ENCODE measurements around the gene GPR158. TPM values are rescaled to one million over a fixed set of nuclear protein-coding genes. Genes with fewer than 3 reads are reported as not detected.

The GPR158 gene
- total and polyA plus RNA-seq, 2 donors (not counting 1 experiment from before 2014, with no cell fraction given): 0.33 TPM; not detected in 1

- Histone ChIP-seq H3K36me3 (ENCODE audit: control insufficient read depth, insufficient read depth, low read length) (no peaks in the 10 kb centered on the region), H3K27me3 (ENCODE audit: control insufficient read depth, insufficient read depth, low read length) (no peaks in the 10 kb centered on the region), H4K20me1 (ENCODE audit: control insufficient read depth, extremely low read depth, insufficient read depth, low read length) (no peaks in the 10 kb centered on the region), H3K9me3 (ENCODE audit: control insufficient read depth, insufficient read depth, low read depth, low read length) (no peaks in the 10 kb centered on the region), H3K27ac (ENCODE audit: insufficient read depth, low read length) (no peak overlapping the region), H3K4me1 (ENCODE audit: control insufficient read depth, extremely low read depth, insufficient read depth, low read length) (no peaks in the 10 kb centered on the region), H2AFZ (ENCODE audit: low read length) (no peak overlapping the region), H3K4me2 (ENCODE audit: extremely low read depth, insufficient read depth, low read length) (no peak overlapping the region), H3K79me2 (ENCODE audit: control insufficient read depth, insufficient read depth, low read length) (no peaks in the 10 kb centered on the region), H3K9ac (ENCODE audit: insufficient read depth, low read length) (no peak overlapping the region), H3K4me3 (replicated peaks in 1 of 4; ENCODE audit: control extremely low read depth in 1 of 4, insufficient read depth in 1 of 4, low read depth in 3 of 4, low read length in 4 of 4) (no peak overlapping the region)
- DNase-seq (ENCODE audit: low read depth in 2 of 2): no peak
- TF ChIP-seq CTCF (conservative IDR thresholded peaks at IDR 0.05 in 1 of 2, IDR thresholded peaks at IDR 0.05 in 1 of 2; ENCODE audit: low read depth in 1 of 2, low read length in 2 of 2): no peak
- no peak for TF ChIP-seq EZH2 (IDR thresholded peaks at IDR 0.05; ENCODE audit: low read length, missing control alignments)
Measured at GRCh38 chr10:25508112-25508815, 333.5 kb downstream of the GPR158 start.

GRCh38 chr10:25509151-25509550, 334.4 kb downstream of the GPR158 start:
- no peaks in the 10 kb centered on the region for H4K20me1 ChIP-seq (ENCODE audit: control insufficient read depth, extremely low read depth, insufficient read depth, low read length)
- H2AFZ ChIP-seq (ENCODE audit: low read length): no peak overlapping the region
- no peaks in the 10 kb centered on the region for H3K27me3 ChIP-seq (ENCODE audit: control insufficient read depth, insufficient read depth, low read length)
- TF ChIP-seq CTCF (conservative IDR thresholded peaks at IDR 0.05 in 1 of 2, IDR thresholded peaks at IDR 0.05 in 1 of 2; ENCODE audit: low read depth in 1 of 2, low read length in 2 of 2): no peak
- H3K4me3 ChIP-seq (replicated peaks in 1 of 4; ENCODE audit: control extremely low read depth in 1 of 4, insufficient read depth in 1 of 4, low read depth in 3 of 4, low read length in 4 of 4): no peak overlapping the region
- no peak for DNase-seq (ENCODE audit: low read depth in 2 of 2)
- no peak overlapping the region for H3K4me2 ChIP-seq (ENCODE audit: extremely low read depth, insufficient read depth, low read length)
- H3K36me3 ChIP-seq (ENCODE audit: control insufficient read depth, insufficient read depth, low read length): no peaks in the 10 kb centered on the region
- no peaks in the 10 kb centered on the region for H3K9me3 ChIP-seq (ENCODE audit: control insufficient read depth, insufficient read depth, low read depth, low read length)
- H3K9ac ChIP-seq (ENCODE audit: insufficient read depth, low read length): no peak overlapping the region
- no peak overlapping the region for H3K27ac ChIP-seq (ENCODE audit: insufficient read depth, low read length)
- H3K4me1 ChIP-seq (ENCODE audit: control insufficient read depth, extremely low read depth, insufficient read depth, low read length): no peaks in the 10 kb centered on the region
- no peaks in the 10 kb centered on the region for H3K79me2 ChIP-seq (ENCODE audit: control insufficient read depth, insufficient read depth, low read length)

- Histone ChIP-seq H3K27me3 (ENCODE audit: control insufficient read depth, insufficient read depth, low read length) (no peaks in the 10 kb centered on the region), H2AFZ (ENCODE audit: low read length) (no peak overlapping the region), H3K4me2 (ENCODE audit: extremely low read depth, insufficient read depth, low read length) (no peak overlapping the region), H3K9me3 (ENCODE audit: control insufficient read depth, insufficient read depth, low read depth, low read length) (no peaks in the 10 kb centered on the region), H3K27ac (ENCODE audit: insufficient read depth, low read length) (no peak overlapping the region), H3K79me2 (ENCODE audit: control insufficient read depth, insufficient read depth, low read length) (no peaks in the 10 kb centered on the region), H3K9ac (ENCODE audit: insufficient read depth, low read length) (no peak overlapping the region), H3K4me1 (ENCODE audit: control insufficient read depth, extremely low read depth, insufficient read depth, low read length) (no peaks in the 10 kb centered on the region), H3K4me3 (replicated peaks in 1 of 4; ENCODE audit: control extremely low read depth in 1 of 4, insufficient read depth in 1 of 4, low read depth in 3 of 4, low read length in 4 of 4) (no peak overlapping the region), H3K36me3 (ENCODE audit: control insufficient read depth, insufficient read depth, low read length) (no peaks in the 10 kb centered on the region), H4K20me1 (ENCODE audit: control insufficient read depth, extremely low read depth, insufficient read depth, low read length) (no peaks in the 10 kb centered on the region)
- DNase-seq (ENCODE audit: low read depth in 2 of 2): no peak
- TF ChIP-seq CTCF (conservative IDR thresholded peaks at IDR 0.05 in 1 of 2, IDR thresholded peaks at IDR 0.05 in 1 of 2; ENCODE audit: low read depth in 1 of 2, low read length in 2 of 2) (no peak), EZH2 (IDR thresholded peaks at IDR 0.05; ENCODE audit: low read length, missing control alignments) (no peak)
Measured at GRCh38 chr10:25522294-25522693, 347.5 kb downstream of the GPR158 start.

Measured in fibroblast of lung (primary cell).